Activated CD4-positive, alpha-beta T cell treated with anti-CD3 and anti-CD28 coated beads, Interleukin-2, amount 50 U/mL, for 1 hour (primary cell): ENCODE data around the gene TBC1D5.
"Not testable (repeated sequence)": the region's sequence is repeated elsewhere in the genome, so short reads cannot be mapped to it uniquely, and the experiment has no call there.

Experiments
- DNase-seq: peaks from one replicate; pipeline ENCODE4 v3.0.0-alpha.2; 2020

The TBC1D5 gene

DNA sequence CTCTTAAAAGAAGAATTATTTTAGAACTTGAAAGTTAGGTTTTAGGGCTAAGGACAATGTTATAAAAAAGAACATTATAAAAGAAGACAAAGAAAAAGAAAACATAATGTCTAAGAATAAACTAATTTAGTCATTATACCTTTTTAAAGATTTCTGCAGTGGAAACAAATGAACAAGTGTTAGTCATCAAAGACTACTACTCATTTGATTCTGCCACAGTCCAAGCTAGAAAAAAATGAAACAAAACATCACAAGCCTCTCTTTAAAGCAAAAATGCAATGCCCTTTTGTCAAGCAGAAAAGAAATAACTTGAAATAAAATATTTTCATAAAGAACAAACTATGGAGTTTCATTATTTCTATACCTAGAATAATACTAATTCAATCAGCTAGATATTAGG, 102.0 kb downstream of the TBC1D5 start:
- no peak for DNase-seq

DNA sequence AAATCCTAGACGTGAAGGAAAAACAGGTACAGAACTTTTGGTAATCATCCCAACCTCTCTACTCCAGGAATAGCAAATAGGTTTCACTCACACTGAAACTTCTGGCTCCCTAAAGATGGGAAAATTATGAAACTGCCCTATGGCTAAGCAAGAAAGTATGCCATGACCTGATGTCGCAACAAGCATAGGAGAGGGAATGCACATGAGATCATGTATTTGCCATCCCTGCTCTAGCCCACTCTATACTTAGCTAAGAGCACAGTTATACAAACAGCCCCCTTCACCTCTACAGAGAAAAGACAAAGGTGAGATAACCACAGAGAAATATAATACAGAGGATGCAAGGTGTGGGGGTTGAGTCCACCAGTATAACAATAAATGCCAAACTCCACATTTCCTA, 102.7 kb downstream of the TBC1D5 start:
- DNase-seq = no peak

DNA sequence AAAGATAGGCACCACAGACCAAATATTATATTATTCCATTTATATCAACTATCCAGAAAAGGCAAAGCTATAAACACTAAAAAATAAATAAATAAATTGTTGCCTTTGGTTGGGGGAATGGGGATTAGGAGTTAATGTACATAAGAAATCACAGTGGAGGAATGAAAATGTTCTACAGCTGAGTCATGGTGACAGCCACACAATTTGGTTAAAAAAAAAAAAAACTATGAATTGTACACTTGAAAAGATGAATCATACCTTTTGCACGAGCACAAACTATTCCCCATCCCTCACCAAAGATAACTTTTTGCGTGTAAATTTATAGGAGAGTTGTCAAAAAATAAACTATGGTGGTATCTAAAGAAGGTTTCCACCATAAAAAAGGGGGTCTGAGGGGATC, 103.2 kb downstream of the TBC1D5 start:
- no peak for DNase-seq

DNA sequence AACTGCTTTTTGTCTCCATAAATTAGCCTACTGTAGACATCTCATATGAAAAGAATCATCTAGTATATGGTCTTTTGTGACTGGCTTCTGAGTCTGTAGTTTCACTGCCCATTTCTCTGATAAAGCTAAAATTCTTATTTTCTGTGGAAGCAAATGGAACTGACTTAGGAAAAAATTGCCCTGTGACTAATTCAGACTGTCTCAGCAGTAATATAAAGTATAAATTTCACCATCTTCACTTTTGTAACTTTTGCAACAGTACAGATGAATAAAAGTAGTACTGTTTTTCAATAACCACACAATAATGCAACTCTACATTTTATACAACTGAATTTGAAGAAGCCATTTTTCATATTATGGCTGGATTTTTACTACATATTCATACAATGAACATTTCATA, 104.1 kb downstream of the TBC1D5 start:
- DNase-seq = no peak

DNA sequence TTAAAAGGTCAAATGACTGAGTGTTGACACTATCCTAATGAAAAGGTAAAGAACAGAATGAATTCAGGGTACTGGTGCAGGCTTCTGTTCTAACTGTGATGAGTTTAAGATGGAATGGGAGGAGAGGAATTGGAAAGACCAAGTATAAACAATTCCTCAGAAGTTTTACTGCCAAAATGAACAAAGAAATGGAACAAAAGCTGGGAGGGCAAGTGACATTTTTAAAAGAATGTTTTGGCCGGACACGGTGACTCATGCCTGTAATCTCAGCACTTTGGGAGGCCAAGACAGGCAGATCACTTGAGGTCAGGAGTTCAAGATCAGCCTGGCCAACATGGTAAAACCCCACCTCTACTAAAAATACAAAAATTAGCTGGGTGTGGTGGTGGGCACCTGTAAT, 106.8 kb downstream of the TBC1D5 start:
- DNase-seq = not testable (repeated sequence)

DNA sequence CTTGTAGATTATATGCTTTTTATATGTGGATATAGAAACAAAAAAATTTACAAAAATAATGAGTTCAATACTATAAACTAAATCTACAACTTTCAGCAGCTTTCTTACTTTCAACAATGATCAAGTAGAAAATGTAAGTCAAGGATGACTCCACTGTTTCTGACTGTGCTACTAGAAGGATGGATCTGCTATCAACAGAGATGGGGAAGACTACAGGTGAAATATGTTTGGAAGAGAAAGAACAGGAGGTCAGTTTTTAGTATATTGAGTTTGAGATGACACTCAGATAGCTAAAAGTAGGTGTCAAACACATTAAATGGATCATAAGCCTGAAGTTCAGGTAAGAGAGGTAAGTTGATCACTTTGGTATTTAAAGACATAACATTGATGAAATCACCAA, 107.5 kb downstream of the TBC1D5 start:
- no peak for DNase-seq

DNA sequence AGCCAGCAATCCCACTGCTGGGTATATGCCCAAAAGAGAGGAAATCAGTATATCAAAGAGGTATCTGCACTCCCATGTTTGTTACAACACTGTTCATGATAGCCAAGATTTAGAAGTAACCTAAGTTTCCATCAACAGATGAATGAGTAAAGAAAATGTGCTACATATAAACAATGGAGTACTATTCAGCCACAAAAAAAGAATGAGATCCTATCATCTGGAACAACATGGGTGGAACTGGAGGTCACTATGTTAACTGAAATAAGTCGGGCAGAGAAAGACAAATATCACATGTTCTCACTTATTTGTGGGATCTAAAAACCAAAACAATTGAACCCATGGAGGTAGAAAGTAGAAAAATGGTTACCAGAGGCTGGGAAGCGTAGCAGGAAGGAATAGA, 108.2 kb downstream of the TBC1D5 start:
- DNase-seq = no peak

DNA sequence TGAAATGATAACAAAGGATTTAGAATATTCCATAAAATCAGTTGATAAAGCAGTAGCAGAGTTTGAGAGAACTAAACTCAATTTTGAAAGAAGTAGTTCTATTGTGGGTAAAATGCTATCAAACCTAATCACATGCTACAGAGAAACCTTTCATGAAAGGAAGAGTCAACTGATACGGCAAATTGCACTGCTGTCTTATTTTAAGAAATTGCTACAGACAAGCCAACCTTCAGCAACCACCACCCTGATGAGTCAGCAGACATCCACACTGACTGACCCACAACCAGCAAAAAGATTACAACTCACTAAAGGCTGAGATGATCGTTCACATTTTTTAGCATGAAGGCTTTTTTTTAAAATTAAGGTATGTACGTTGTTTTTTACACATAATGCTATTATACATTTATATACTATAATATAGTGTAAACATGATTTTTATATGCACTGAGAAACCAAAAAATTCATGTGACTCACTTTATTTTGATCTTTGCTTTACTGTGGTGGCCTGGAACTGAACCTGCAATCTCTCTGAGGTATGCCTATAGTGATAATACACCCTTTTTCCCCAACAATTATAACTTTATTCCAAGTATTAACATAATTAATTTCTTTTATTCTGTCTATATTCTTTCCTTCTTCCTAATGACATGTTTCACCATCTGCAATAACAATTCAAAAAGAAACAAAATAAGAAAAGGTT, 109.9 kb downstream of the TBC1D5 start:
- DNase-seq = no peak

DNA sequence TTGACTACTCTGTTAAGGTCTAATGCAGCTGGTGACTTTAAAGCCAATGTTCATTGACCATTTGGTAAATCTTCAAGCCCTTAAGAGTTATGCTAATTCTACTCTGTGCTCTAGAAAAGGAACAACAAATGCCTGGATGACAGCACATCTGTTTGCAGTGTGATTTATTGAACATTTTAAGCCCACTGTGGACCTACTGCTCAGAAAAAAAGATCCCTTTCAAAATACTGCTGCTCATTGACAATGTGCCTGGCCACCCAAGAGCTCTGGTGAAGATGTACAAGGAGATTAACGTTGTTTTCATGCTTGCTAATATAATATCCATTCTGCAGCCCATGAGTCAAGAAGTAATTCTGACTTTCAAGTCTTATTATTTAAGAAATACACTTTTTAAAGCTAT, 110.8 kb downstream of the TBC1D5 start:
- DNase-seq = no peak

DNA sequence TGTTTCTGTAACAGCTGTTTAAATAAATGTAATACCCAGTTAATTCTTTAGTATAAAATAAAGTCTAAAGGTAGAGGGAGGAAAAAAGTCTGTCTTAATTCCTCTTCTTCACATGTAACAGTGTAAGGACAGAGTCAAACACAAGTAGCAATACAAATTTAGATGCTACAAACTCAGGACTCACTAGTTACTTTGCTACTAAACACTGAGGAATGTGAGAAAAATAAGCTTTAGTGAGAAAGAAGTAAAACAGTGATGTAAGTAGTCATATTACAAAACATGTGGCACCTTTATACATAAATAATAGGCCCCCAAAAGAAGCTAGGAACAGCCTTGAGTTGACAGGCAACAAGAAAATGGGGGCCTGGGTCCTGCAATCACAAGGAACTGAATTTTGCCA, 113.0 kb downstream of the TBC1D5 start:
- DNase-seq = no peak

DNA sequence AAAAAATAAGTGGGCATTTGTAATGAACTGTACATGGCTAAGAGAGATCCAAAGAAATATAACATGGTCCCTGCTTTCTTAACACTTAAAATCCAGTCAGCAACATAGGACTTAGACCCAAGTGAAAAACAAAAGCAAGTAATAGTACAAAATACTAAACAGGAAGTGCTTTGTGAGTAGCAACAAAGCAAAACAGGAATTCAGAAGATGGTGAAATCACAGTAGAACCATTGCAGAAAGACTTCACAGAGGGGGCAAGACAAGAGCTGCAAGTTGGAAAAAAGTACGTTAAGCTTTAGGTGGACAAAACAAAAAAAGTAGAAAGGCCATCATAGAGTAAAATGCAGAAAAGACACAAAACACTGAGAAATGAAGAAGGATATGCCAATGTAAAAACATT, 116.0 kb downstream of the TBC1D5 start:
- no peak for DNase-seq

DNA sequence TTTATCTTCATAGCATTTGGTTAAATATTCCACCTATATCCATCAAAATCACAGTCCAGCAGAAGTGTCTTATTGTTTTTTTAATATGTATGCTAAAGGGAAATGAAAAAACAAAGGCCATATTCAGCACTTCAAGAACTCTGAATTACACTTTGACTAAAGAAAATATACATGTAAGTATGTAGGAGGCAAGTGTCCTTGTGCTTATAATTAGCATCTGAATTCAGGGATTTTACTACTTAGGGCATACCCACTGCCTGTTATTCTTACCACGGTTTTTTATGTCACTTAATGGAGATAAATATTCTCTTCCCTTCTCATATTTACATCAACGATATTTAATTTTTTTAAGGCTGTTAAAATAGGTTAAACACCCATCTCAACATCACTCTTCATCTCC, 117.3 kb downstream of the TBC1D5 start:
- DNase-seq = no peak

DNA sequence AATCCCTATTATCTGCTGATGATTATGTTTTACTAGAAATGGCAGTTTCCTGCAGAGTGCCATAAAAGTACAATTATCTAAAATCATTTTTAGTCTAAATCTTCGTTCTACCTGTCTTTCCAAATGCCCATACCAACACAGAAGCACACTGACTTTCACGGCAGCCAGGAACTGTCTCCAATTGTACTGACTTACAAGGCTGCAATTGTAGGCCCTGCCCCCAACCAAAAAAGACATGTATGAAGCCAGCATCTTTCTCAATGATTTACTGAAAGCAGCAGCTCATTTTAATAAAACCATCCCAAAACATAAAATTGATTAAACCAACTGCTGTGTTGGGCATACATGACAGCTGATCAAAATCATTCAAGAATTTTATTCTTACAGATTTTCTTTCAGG, 119.0 kb downstream of the TBC1D5 start:
- DNase-seq = no peak

DNA sequence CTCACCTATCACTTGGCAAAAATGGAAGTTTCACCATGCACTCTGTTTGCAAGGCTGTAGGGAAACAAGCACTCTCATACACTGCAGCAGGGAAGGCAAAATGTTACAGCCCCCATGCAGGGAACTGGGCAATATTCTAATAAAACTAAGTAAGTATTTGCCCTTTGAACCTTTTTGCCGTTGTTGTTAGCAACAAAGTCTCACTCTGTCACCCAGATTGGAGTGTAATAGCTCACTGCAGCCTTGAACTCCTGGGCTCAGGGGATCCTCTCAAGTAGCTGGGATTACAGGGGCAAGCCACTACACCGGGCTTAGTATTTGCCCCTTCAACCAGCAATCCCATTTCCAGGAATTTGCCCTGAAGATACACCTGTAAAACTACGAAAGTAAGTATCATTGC, 122.5 kb downstream of the TBC1D5 start:
- no peak for DNase-seq

DNA sequence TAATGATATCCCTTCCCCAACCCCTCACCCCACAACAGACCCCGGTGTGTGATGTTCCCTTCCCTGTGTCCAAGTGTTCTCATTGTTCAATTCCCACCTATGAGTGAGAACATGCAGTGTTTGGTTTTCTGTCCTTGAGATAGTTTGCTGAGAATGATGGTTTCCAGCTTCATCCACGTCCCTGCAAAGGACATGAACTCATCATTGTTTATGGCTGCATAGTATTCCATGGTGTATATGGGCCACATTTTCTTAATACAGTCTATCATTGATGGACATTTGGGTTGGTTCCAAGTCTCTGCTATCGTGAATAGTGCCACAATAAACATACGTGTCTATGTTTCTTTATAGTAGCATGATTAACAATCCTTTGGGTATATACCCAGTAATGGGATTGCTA, 129.4 kb downstream of the TBC1D5 start:
- DNase-seq = not testable (repeated sequence)

DNA sequence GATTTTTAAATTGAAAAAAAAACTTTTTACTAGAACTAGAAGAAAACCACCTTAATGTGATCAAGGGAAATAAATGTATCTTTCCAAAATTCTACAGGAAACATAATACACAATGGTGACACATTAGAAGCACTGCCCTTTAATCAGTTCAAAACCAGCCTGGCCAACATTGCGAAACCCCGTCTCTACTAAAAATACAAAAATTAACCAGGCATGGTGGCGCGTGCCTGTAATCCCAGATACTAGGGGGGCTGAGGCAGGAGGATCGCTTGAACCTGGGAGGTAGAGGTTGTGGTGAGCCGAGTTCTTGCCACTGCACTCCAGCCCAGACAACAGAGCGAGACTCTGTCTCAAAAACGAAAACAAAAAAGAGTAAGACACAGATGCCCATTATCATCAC, 134.5 kb downstream of the TBC1D5 start:
- no peak for DNase-seq

DNA sequence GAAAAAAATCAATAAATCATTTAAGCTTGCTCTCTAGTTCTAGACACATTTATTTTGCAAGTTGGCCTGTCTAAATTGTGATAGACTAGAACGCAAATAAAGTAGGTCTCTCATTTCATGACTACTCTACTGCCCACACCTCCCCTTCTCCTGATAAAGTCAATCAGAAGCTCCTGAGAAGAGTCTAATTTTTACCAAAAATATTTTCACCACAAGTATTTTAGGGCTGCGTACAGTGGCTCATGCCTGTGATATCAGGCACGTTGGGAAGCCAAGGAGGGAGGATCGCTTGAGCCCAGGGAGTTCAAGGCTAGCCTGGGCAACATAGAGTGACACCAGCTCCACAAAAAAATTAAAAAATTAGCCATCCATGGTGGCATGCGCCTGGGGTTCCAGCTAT, 136.5 kb downstream of the TBC1D5 start:
- no peak for DNase-seq

DNA sequence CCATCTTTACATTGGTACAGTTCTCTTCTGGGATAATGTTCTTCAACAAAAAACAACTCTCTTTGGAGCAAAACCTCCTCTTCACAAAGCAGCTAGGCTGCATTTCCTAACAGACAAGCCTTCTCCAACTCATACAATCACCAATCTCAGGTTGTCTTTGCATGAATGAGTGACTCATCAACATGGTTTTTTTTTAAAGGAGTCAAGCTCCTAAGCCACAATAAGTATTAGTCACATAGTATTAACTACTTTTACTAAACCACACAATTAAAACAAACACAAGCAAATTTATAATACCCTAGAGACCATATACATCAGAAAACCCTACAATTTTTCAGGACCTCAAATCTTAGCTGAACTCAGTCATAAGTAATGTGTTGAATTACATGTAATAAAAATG, 137.4 kb downstream of the TBC1D5 start:
- DNase-seq = no peak

DNA sequence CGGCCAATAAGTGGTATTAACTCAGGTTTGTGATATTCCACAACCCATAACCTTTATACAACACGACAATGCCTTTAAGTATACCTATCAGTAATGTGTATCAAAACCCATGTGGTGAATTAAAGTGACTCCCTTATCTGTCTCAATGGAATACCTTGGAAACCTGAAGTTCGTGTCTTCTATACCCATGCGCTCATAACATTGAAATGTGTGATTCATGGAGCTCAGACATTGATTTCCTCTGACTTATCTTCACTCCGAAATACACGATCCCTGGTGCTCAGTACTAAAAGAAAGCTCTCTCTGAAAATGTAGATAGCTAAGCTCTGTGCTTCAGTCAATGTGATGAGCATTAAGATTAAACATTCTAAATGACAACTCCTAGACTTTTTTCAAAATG, 140.3 kb downstream of the TBC1D5 start:
- DNase-seq = no peak

DNA sequence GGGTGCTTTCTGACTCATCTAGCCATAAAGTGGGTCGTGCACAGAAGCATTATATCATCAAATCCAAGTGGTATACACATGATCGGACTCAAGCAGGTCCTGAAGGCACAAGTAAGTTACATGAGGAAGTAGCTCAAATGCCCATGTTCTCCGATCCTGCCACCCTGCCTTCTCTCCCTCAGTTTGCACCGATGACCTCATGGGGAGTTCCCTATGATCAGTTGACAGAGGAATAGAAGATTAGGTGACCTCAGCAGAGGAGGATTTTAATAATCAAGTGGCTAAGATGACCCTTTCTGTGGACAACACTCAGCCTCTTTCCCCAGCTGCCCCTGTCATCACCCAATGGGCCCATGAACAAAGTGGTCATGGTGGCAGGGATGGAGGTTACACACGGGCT, 149.5 kb downstream of the TBC1D5 start:
- no peak for DNase-seq

DNA sequence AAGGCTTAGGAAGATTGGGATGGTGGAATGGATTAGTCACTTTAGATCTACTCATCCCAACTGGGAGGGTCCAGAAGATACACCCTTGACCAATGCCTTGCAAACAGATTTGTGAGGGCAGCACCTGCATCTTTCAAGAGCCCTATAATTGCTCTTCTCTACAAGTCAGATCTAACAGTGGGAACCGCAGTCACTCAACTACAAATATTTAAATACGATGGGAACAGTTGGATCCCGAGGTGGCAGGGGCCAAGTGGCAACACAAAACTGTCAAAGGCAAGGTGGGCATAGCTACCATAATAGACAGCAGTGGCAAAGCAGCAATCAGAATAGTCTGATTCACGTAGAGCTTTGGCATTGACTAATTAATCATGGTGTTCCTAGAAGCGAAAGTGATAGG, 152.0 kb downstream of the TBC1D5 start:
- DNase-seq = no peak

DNA sequence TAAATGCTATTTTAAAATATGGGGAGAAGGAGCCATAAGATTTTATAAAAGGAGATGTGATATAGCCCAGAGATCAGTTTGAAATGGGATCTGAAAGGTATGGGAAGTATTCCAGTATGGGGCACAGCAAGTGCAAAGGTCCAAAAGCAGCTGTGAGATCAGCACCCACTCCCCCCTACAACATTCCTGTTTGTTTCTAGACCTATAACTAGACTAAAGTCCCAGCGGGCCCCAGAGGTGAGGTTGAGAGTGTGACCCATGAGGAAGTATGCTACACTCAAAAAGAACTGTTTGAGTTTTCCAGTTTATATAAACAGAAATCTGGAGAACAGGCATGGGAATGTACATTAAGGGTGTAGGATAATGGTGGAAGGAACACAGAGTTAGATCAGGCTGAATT, 152.5 kb downstream of the TBC1D5 start:
- DNase-seq = no peak

DNA sequence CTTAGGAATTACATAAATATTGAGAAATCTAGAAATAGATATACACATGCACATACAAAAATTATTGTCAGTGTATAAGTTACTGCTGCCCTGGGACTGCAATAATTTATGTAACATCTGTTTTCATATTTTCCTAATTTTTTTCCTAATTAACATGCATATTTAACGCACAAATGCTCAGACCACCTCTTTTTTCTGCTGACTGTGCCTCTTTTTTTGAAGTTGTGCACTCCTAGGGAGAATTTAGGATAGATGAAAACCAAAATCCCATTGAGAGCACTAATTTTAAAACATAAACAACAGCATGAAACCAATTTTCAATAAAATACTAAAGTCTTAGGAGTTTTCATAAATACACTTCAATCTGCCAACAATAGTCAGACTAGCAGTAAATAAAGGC, 154.0 kb downstream of the TBC1D5 start:
- DNase-seq = no peak

DNA sequence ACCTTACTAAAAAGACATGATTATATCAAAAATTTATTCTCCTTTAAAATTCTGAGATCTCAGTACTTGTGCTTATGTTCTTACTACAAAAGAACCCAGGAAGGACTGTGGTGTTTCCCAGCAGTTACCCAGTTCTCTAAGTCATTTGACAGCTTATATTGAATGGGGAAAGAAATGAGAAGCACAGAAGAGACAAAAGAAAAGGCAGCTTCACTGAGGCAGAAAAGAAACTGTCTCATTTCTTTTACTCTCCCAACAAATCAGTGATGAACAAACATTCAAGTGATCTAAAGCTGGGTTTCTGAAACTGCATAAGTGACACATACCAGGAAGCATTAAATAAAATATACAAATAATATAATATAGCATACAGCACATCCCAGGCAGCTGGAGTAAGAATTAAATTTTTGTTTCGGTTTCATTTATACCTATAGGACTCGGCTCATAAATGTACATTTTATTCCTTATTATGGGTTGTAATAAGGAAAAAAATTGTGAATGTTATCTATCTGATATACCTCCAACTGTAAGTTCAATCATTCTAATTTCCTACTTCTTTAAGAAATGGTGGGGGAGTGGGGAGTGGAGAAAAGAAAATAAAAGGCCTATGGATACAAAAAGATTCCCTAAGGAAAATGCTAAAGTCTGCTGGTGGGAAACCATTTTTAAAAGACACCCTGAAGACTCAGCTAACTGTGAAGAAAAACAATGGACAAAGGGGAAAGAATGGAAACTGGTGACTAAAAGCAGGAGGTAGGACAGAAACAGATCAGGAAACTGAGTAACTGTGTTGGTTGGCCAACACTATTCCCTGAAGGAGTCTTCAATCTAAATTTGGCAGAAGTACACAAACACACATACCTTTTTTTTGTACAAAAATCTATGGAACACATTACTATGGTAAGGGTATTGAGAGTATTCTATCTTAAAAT, 156.8 kb downstream of the TBC1D5 start:
- DNase-seq = no peak

DNA sequence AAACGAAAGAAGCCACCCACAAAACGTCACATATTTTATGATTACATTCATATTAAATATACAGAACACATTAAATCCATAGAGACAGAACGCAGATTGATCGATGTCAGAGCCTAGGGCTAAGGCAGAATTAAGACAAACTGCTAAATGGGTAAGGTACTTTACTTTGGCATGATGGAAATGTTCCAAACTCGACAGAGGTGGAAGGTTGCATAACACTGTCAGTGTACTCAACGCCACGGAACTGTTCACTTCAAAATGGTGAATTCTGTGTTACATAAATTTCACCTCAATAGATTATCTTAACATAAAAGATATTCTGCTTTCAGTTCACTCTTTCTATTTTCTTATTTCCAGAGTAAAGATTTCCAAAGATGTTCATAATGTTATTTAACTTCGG, 158.4 kb downstream of the TBC1D5 start:
- DNase-seq = no peak
